B cell (primary cell): Measurements from ENCODE around the gene TEKT2. TPM values are rescaled to one million over a fixed set of nuclear protein-coding genes. Genes with fewer than 3 reads are reported as not detected.
A peak's percentile ranks its signal among the peaks of the same experiment; 100 is the strongest.

Experiments used
- ATAC-seq: fragments of 200-7000 bp; cut with Tn5 transposase; one replicate; pipeline ENCODE4 v1.10.0; 2021; ENCODE audit warnings: low read depth, mild to moderate bottlenecking, moderate number of reproducible peaks, moderate library complexity
- CTCF ChIA-PET: fragments of 350-600 bp; sonication (Branson Sonifier 250); formaldehyde crosslinking; loops from one replicate; lab custom pipeline; 2021; ENCODE audit warnings: antibody characterized with exemption, inconsistent platforms; lab: Charles Lee
- POLR2A ChIA-PET: fragments of 350-600 bp; sonication (Branson Sonifier 250); formaldehyde crosslinking; loops from one replicate; lab custom pipeline; 2021; ENCODE audit warnings: antibody characterized with exemption; lab: Charles Lee
- DNase-seq: peaks from one replicate; pipeline ENCODE4 v3.0.0; 2013
- H2AFZ ChIP-seq: 2 replicates; pipeline ENCODE4 v1.6.1; 2012; ENCODE audit warnings: mild to moderate bottlenecking, low read depth, low read length; ENCODE audit not compliant: insufficient read depth, poor library complexity, severe bottlenecking
- H3K27ac ChIP-seq, 2 donors: 1 replicate in 1 of 2; 2 replicates in 1 of 2; pipeline ENCODE4 v1.5.1; 2012 to 2013; ENCODE audit warnings: low read length in 2 of 2, mild to moderate bottlenecking in 2 of 2, moderate library complexity in 1 of 2
- H3K27me3 ChIP-seq, 4 experiments: fragments of 200-600 bp in 1 of 4; sonication (generic) in 1 of 4; replicated peaks in 1 of 4; 1 replicate in 2 of 4; 2 replicates in 2 of 4; pipeline versions ENCODE4 v1.6.1 to v1.7.0; 2013 to 2016; ENCODE audit warnings: low read length in 3 of 4, mild to moderate bottlenecking in 2 of 4, mixed read lengths in 1 of 4, moderate library complexity in 1 of 4; ENCODE audit not compliant: insufficient read depth in 4 of 4, control insufficient read depth in 3 of 4; ENCODE audit errors: control extremely low read depth in 1 of 4
- H3K36me3 ChIP-seq, 2 experiments: replicated peaks in 1 of 2; 1 replicate in 1 of 2; 2 replicates in 1 of 2; pipeline versions ENCODE4 v1.6.1 to v1.7.1; 2013; ENCODE audit warnings: low read length in 1 of 2; ENCODE audit not compliant: insufficient read depth in 2 of 2, control insufficient read depth in 1 of 2; ENCODE audit errors: control extremely low read depth in 1 of 2, extremely low read depth in 1 of 2
- H3K4me1 ChIP-seq, 2 donors: fragments of 200-600 bp in 1 of 2; sonication (generic) in 1 of 2; 1 replicate in 1 of 2; 2 replicates in 1 of 2; pipeline versions ENCODE4 v1.5.1 to v1.6.1; 2013 to 2017; ENCODE audit warnings: low read length in 2 of 2; ENCODE audit not compliant: control insufficient read depth in 2 of 2, insufficient read depth in 2 of 2
- H3K4me2 ChIP-seq: replicated peaks from 2 replicates; pipeline ENCODE3; 2012; ENCODE audit warnings: mild to moderate bottlenecking, low read depth, low read length; ENCODE audit not compliant: poor library complexity, severe bottlenecking
- H3K4me3 ChIP-seq, 5 experiments: fragments of 200-600 bp in 1 of 5; sonication (generic) in 1 of 5; 1 replicate in 3 of 5; 2 replicates in 2 of 5; pipeline versions ENCODE4 v1.5.1 to v1.7.0; 2011 to 2016; ENCODE audit warnings: low read length in 4 of 5, mild to moderate bottlenecking in 4 of 5, low read depth in 2 of 5, control low read depth in 1 of 5, moderate library complexity in 1 of 5; ENCODE audit not compliant: insufficient read depth in 1 of 5; ENCODE audit errors: control extremely low read depth in 1 of 5, extremely low read depth in 1 of 5
- H3K79me2 ChIP-seq: fragments of 200-600 bp; sonication (generic); one replicate; pipeline ENCODE4 v1.6.0; 2016; ENCODE audit warnings: low read length; ENCODE audit not compliant: control insufficient read depth, insufficient read depth
- H3K9ac ChIP-seq: fragments of 200-600 bp; sonication (generic); 2 replicates; pipeline ENCODE4 v1.6.1; 2017; ENCODE audit warnings: mild to moderate bottlenecking, low read length, moderate library complexity
- H3K9me3 ChIP-seq, 3 donors: one replicate each; pipeline versions ENCODE4 v1.6.1 to v1.7.1; 2013; ENCODE audit warnings: low read length in 2 of 3; ENCODE audit not compliant: control insufficient read depth in 2 of 3, insufficient read depth in 1 of 3; ENCODE audit errors: control extremely low read depth in 1 of 3
- H4K20me1 ChIP-seq: 2 replicates; pipeline ENCODE4 v1.6.0; 2012; ENCODE audit warnings: mild to moderate bottlenecking, low read length; ENCODE audit not compliant: insufficient read depth, control insufficient read depth, poor library complexity, severe bottlenecking
- H3K27ac Mint-ChIP-seq: one replicate; pipeline ENCODE4 v1.8.0; 2021; ENCODE audit warnings: mixed read lengths
- H3K27me3 Mint-ChIP-seq: one replicate; pipeline ENCODE4 v1.8.0; 2021; ENCODE audit warnings: mixed read lengths
- H3K4me1 Mint-ChIP-seq: one replicate; pipeline ENCODE4 v1.8.0; 2021; ENCODE audit warnings: mixed read lengths
- H3K4me3 Mint-ChIP-seq: one replicate; pipeline ENCODE4 v1.8.0; 2021; ENCODE audit warnings: mixed read lengths
- H3K9me3 Mint-ChIP-seq: one replicate; pipeline ENCODE4 v1.8.0; 2022; ENCODE audit warnings: mixed read lengths; ENCODE audit not compliant: insufficient read depth
- EZH2 ChIP-seq: IDR thresholded peaks from 2 replicates; pipeline ENCODE4 v1.6.1; 2012; ENCODE audit warnings: borderline replicate concordance, low read depth, mild to moderate bottlenecking, moderate library complexity, low read length; ENCODE audit not compliant: insufficient read depth, poor library complexity, severe bottlenecking
- WGBS: methylation state at CpG from one replicate; pipeline ENCODE4 v1.1.5; 2013; ENCODE audit warnings: missing lambda C conversion rate; ENCODE audit not compliant: insufficient coverage; 5-methylcytosine and 5-hydroxymethylcytosine counted together
- intact Hi-C: fragments of 100-400 bp; cut with micrococcal nuclease; formaldehyde crosslinking; loops from one replicate; pipeline ENCODE4 v1.10.0; 2022
- polyA plus RNA-seq: library from polyadenylated mRNA; depleted of rRNA; stranded (reverse); fragments of >200 nt; gene quantifications from 2 replicates; pipeline ENCODE4 v1.2.3, GENCODE V29; 2012
- total RNA-seq, 2 donors: library from RNA; stranded (reverse); fragments of 120-200 nt in 1 of 2; gene quantifications; 1 replicate in 1 of 2; 2 replicates in 1 of 2; pipeline versions ENCODE4 v1.2.3 to v1.2.4, GENCODE V29; 2013 to 2022
- TF ChIP-seq, protein P1 (sequence below): fragments of 200-600 bp; IDR thresholded peaks from one replicate; pipeline ENCODE4 v1.8.0; 2022; ENCODE audit warnings: antibody characterized with exemption, mild to moderate bottlenecking

The TEKT2 gene
- total and polyA plus RNA-seq, 2 donors (not counting 1 experiment from before 2014, with no cell fraction given), result not detected

DNA sequence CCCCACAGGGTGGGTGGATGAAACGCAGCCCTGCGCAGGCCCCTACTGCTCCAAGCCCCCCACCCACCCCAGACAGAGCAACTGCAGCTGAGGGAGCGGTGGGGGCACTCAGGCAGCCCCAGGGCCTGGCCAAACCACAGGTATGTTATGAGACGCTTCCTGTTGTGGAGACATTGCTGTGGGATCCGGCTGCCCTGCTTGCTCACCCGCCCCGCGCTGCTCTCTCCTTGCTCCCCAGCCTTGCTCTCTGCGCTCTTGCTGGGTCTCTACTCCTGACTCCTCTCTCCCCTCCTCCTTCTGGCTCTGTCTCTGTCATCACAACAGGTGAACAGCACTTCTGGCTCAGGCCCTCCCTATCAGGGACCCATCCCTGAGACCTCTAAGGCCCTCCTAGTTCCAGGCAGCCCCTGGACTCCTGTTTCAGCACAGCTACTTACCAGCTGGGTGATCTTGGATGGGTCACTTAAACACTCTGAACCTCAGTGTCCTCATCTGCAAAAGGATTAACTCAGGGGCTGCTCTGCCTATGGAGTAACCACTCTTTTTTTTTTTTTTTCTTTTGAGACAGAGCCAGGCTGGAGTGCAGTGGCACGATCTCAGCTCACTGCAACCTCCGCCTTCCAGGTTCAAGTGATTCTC lies 25.3 kb downstream of the TEKT2 start:
- WGBS, result 17% methylated on average over 8 of the region's 11 CpGs
- ATAC-seq, result no peak
- CTCF ChIA-PET, result no interaction called here
- no peak for DNase-seq
- Histone ChIP-seq H3K4me2 (no peak overlapping the region), H3K36me3 (no peaks in the 10 kb centered on the region), H4K20me1 (no peaks in the 10 kb centered on the region), H3K9me3 (no peaks in the 10 kb centered on the region), H3K27me3 (no peaks in the 10 kb centered on the region), H3K4me1 (no peaks in the 10 kb centered on the region), H3K79me2 (no peaks in the 10 kb centered on the region), H3K4me3 (no peak overlapping the region), H3K9ac (no peak overlapping the region), H3K27ac (no peak overlapping the region), H2AFZ (peak overlapping the region; percentile 33)
- Mint-ChIP-seq H3K27ac (no peak overlapping the region), H3K27me3 (no peaks in the 10 kb centered on the region), H3K4me1 (peaks cover 2% of the 10 kb centered on the region), H3K9me3 (no peaks in the 10 kb centered on the region), H3K4me3 (no peak overlapping the region)
- intact Hi-C loops, result no loop called here
- TF ChIP-seq, protein P1, sequence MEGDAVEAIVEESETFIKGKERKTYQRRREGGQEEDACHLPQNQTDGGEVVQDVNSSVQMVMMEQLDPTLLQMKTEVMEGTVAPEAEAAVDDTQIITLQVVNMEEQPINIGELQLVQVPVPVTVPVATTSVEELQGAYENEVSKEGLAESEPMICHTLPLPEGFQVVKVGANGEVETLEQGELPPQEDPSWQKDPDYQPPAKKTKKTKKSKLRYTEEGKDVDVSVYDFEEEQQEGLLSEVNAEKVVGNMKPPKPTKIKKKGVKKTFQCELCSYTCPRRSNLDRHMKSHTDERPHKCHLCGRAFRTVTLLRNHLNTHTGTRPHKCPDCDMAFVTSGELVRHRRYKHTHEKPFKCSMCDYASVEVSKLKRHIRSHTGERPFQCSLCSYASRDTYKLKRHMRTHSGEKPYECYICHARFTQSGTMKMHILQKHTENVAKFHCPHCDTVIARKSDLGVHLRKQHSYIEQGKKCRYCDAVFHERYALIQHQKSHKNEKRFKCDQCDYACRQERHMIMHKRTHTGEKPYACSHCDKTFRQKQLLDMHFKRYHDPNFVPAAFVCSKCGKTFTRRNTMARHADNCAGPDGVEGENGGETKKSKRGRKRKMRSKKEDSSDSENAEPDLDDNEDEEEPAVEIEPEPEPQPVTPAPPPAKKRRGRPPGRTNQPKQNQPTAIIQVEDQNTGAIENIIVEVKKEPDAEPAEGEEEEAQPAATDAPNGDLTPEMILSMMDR, result no peak
- no peak for TF ChIP-seq EZH2
- POLR2A ChIA-PET, result no interaction called here

DNA sequence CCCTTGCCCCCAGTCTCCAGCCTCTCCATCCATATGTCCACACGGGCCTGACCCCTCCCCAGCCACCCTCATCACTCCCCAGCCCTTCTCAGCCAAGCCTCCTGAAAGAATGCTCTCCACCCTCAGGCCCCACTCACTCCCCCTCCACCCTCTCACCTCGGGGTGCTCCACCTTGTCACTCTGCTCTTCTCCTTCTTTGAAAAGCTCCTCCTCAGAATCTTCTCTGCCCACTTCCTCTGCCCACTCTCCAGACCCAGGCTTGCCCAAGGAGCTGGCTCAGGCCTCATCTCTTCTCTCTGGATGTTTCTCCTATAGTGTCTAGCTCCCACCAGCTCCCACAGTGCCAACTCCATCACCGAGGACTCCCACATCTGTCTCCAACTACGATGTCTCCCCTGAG lies 27.3 kb downstream of the TEKT2 start:
- intact Hi-C loops, result no loop called here
- H3K4me2 ChIP-seq, result no peak overlapping the region
- no peaks in the 10 kb centered on the region for H3K9me3 ChIP-seq
- no peak overlapping the region for H3K4me3 ChIP-seq
- H3K27ac ChIP-seq, result no peak overlapping the region
- H3K9me3 Mint-ChIP-seq, result no peaks in the 10 kb centered on the region
- H3K27ac Mint-ChIP-seq, result no peak overlapping the region
- ATAC-seq (no peak), DNase-seq (no peak)
- H3K27me3 ChIP-seq, result no peaks in the 10 kb centered on the region
- TF ChIP-seq, protein P1, result no peak
- TF ChIP-seq EZH2, result no peak
- no peaks in the 10 kb centered on the region for H3K4me1 ChIP-seq
- H3K4me1 Mint-ChIP-seq, result peaks cover 2% of the 10 kb centered on the region
- 78% methylated on average over 3 of the region's 4 CpGs for WGBS
- no peak overlapping the region for H3K4me3 Mint-ChIP-seq
- POLR2A ChIA-PET, result no interaction called here
- no peak overlapping the region for H2AFZ ChIP-seq
- H3K79me2 ChIP-seq, result no peaks in the 10 kb centered on the region
- CTCF ChIA-PET, result interaction anchor here (1.0 kb wide), 1 partner anchor 38 kb away, joined by 3 read pairs; the partner anchor contains the start of gene TRAPPC3
- H3K27me3 Mint-ChIP-seq, result no peaks in the 10 kb centered on the region
- no peak overlapping the region for H3K9ac ChIP-seq
- H4K20me1 ChIP-seq, result no peaks in the 10 kb centered on the region
- H3K36me3 ChIP-seq, result no peaks in the 10 kb centered on the region
